Caco-2 (cell line): ENCODE measurements around the gene EPHB3. TPM values are rescaled to one million over a fixed set of nuclear protein-coding genes. Genes with fewer than 3 reads are reported as not detected.

ENCODE experiments used
- BruUV-seq: library from RNA; stranded (reverse); fragments of 400-500 nt; replicated peaks from 2 replicates; lab custom pipeline; 2021; lab: Mats Ljungman, UMichigan
- CTCF ChIA-PET: fragments of 300-600 bp; sonication (Branson Sonifier 250); formaldehyde crosslinking; loops from one replicate; lab custom pipeline; 2022; ENCODE audit warnings: antibody characterized with exemption; lab: Charles Lee
- POLR2A ChIA-PET: fragments of 300-600 bp; sonication (Branson Sonifier 250); formaldehyde crosslinking; loops from one replicate; lab custom pipeline; 2022; ENCODE audit warnings: antibody characterized with exemption; lab: Charles Lee
- DNase-seq, 2 experiments: peaks; one replicate each; pipeline versions ENCODE4 v3.0.0 to v3.0.0-alpha.2; 2020 to 2022
- H3K27me3 ChIP-seq: replicated peaks from 2 replicates; pipeline ENCODE4 v1.6.0; 2011; ENCODE audit warnings: low read length; ENCODE audit not compliant: control insufficient read depth, insufficient read depth
- H3K36me3 ChIP-seq: 2 replicates; pipeline ENCODE4 v1.5.1; 2011; ENCODE audit warnings: low read length; ENCODE audit not compliant: control insufficient read depth, insufficient read depth
- H3K4me1 ChIP-seq: fragments of 250-450 bp; sonication (Bioruptor Pico); 2 replicates; pipeline ENCODE4 v1.5.1; 2020; ENCODE audit warnings: mild to moderate bottlenecking
- H3K4me3 ChIP-seq: 2 replicates; pipeline ENCODE4 v1.5.1; 2011; ENCODE audit warnings: low read depth, mild to moderate bottlenecking, control low read depth, low read length
- H3K9me3 ChIP-seq: fragments of 250-450 bp; sonication (Bioruptor Pico); 2 replicates; pipeline ENCODE4 v1.5.1; 2020; ENCODE audit warnings: mild to moderate bottlenecking, moderate library complexity
- H3K27ac Mint-ChIP-seq: one replicate; pipeline ENCODE4 v1.8.0; 2022; ENCODE audit warnings: mixed read lengths; ENCODE audit not compliant: unreplicated experiment
- H3K27me3 Mint-ChIP-seq: one replicate; pipeline ENCODE4 v1.8.0; 2022; ENCODE audit warnings: mixed read lengths; ENCODE audit not compliant: insufficient read depth, unreplicated experiment
- H3K36me3 Mint-ChIP-seq: one replicate; pipeline ENCODE4 v1.8.0; 2022; ENCODE audit warnings: mild to moderate bottlenecking, mixed read lengths; ENCODE audit not compliant: insufficient read depth, unreplicated experiment
- H3K4me1 Mint-ChIP-seq: one replicate; pipeline ENCODE4 v1.8.0; 2022; ENCODE audit warnings: low read depth, mixed read lengths; ENCODE audit not compliant: unreplicated experiment
- H3K4me3 Mint-ChIP-seq: one replicate; pipeline ENCODE4 v1.8.0; 2022; ENCODE audit warnings: mild to moderate bottlenecking, moderate library complexity, mixed read lengths; ENCODE audit not compliant: unreplicated experiment
- H3K9me3 Mint-ChIP-seq: one replicate; pipeline ENCODE4 v1.8.0; 2022; ENCODE audit warnings: mixed read lengths; ENCODE audit not compliant: unreplicated experiment
- intact Hi-C: fragments of 100-400 bp; cut with micrococcal nuclease; formaldehyde crosslinking; loops from one replicate; pipeline ENCODE4 v1.10.0; 2022; ENCODE audit not compliant: unreplicated experiment
- total RNA-seq: library from RNA; stranded (reverse); gene quantifications from 2 replicates; pipeline ENCODE4 v1.2.3, GENCODE V29; 2022
- TF ChIP-seq, protein P1 (sequence below), 2 experiments: fragments of 200-600 bp in 1 of 2; IDR thresholded peaks; 1 replicate in 1 of 2; 2 replicates in 1 of 2; pipeline versions ENCODE4 v1.5.1 to v1.8.0; 2011 to 2022; ENCODE audit warnings: antibody characterized with exemption in 1 of 2, control low read depth in 1 of 2, inconsistent platforms in 1 of 2, low read depth in 1 of 2, low read length in 1 of 2, mild to moderate bottlenecking in 1 of 2, moderate library complexity in 1 of 2; ENCODE audit not compliant: insufficient read depth in 1 of 2, severe bottlenecking in 1 of 2, unreplicated experiment in 1 of 2

EPHB3 gene
- total RNA-seq, 1 experiment from 2014 or later: 5.6 TPM

DNA sequence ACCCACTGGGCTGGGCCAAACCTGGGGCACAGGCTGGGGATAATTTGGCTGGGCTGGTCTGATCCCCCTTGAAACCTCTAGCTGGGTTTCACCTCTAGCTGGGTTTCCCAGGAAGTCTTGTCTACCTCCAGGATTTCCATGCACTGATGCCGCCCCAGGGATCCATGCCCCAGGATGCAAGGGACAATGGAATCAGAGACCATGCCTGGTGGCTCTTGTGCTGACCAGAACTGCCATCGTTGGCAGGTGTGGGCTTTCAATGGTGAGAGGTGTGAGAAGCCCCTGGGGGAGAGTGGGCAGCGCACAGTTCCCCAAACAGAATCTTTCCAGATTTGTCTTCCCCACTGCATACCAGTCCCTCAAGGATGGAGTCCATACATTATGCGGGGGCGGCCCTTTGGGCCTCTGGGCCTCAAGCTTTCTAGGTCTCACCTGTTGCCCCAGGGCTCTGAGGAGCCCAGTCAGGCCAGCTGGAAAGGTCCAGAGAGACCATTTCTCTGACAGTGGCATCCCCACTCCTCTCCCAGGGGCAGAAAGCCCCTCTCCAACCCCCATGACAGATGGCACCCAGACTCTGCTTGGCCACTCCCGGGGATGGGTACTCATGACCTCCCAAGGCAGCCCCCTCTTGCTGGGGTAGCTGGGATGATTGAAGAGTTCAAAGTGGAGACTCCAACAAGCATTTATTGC is 35.4 kb downstream of the EPHB3 start:
- Histone ChIP-seq H3K36me3 (no peaks in the 10 kb centered on the region), H3K9me3 (no peaks in the 10 kb centered on the region), H3K4me3 (no peak overlapping the region), H3K4me1 (no peaks in the 10 kb centered on the region), H3K27me3 (no peaks in the 10 kb centered on the region)
- Mint-ChIP-seq H3K4me1 (no peaks in the 10 kb centered on the region), H3K27me3 (no peaks in the 10 kb centered on the region), H3K4me3 (no peak overlapping the region), H3K27ac (no peak overlapping the region), H3K9me3 (no peaks in the 10 kb centered on the region), H3K36me3 (peaks cover 5% of the 10 kb centered on the region)
- TF ChIP-seq, protein P1, sequence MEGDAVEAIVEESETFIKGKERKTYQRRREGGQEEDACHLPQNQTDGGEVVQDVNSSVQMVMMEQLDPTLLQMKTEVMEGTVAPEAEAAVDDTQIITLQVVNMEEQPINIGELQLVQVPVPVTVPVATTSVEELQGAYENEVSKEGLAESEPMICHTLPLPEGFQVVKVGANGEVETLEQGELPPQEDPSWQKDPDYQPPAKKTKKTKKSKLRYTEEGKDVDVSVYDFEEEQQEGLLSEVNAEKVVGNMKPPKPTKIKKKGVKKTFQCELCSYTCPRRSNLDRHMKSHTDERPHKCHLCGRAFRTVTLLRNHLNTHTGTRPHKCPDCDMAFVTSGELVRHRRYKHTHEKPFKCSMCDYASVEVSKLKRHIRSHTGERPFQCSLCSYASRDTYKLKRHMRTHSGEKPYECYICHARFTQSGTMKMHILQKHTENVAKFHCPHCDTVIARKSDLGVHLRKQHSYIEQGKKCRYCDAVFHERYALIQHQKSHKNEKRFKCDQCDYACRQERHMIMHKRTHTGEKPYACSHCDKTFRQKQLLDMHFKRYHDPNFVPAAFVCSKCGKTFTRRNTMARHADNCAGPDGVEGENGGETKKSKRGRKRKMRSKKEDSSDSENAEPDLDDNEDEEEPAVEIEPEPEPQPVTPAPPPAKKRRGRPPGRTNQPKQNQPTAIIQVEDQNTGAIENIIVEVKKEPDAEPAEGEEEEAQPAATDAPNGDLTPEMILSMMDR (IDR thresholded peaks at IDR 0.05; ENCODE audit: insufficient read depth in 1 of 2, low read depth in 1 of 2, low read length in 1 of 2, severe bottlenecking in 1 of 2, unreplicated experiment in 1 of 2): no peak
- DNase-seq: no peak
- BruUV-seq: no TSS peak
- POLR2A ChIA-PET: no interaction called here
- intact Hi-C loops: no loop called here
- CTCF ChIA-PET: no interaction called here

DNA sequence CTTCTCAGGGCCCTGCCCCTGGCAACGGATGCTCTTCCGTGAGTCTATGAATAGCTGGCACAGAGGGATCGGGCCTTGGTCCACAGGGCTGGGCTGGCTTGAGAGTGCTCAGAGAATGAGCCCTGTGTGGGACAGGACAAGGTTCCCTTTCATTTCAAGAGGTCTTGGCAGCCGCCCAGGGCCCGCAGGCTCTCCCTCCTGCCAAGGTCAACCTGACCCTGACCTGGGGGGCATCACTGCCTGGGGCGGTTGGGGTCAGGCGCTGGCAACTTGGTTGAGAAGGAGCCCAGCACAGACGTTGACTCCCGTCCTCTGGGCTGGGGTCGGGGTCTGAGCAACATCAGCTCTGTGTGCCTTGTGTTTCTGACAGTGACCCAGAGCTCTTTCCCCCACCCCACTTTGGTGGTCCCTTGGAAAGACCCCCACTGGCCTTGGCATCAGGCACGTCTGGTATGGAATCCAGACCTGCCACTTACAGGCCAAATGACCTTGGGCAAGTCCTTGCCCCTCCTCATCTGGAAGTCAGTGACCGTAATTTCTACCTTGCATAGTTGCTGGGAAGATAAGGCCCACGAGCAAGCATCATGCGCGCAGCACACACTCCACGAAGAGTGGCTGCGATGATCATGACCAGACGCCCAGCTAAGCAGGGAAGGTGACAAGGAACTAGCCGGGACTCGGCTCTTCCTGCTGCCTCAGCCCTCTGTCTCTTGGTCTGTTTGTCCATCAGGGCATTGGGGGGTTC is 36.4 kb downstream of the EPHB3 start:
- Mint-ChIP-seq H3K9me3 (no peaks in the 10 kb centered on the region), H3K4me1 (no peaks in the 10 kb centered on the region), H3K27ac (no peak overlapping the region), H3K4me3 (no peak overlapping the region), H3K27me3 (no peaks in the 10 kb centered on the region), H3K36me3 (peaks cover 5% of the 10 kb centered on the region)
- POLR2A ChIA-PET: no interaction called here
- DNase-seq: no peak
- TF ChIP-seq, protein P1 (IDR thresholded peaks at IDR 0.05; ENCODE audit: insufficient read depth in 1 of 2, low read depth in 1 of 2, low read length in 1 of 2, severe bottlenecking in 1 of 2, unreplicated experiment in 1 of 2): no peak
- intact Hi-C loops: no loop called here
- Histone ChIP-seq H3K36me3 (no peaks in the 10 kb centered on the region), H3K9me3 (no peaks in the 10 kb centered on the region), H3K4me1 (no peaks in the 10 kb centered on the region), H3K4me3 (no peak overlapping the region), H3K27me3 (no peaks in the 10 kb centered on the region)
- CTCF ChIA-PET: no interaction called here
- BruUV-seq: no TSS peak

DNA sequence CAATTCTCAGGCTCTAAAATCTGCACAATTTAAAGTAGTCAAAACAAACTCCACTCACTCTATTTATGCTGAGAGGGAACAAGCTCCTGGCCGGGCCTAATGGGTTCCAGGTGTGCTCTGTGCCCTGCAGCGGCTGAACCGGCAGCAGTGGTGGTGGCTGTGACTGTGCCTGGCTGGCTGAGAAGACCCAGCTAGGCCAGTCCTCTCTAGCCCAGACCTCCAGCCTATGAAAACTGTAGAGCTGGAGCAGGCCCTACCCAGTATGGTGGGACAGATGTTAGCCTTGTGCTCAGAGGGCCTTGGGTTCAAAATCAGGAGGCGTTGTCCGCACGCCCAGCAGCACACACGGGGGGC is 37.0 kb downstream of the EPHB3 start:
- Mint-ChIP-seq H3K9me3 (no peaks in the 10 kb centered on the region), H3K27ac (no peak overlapping the region), H3K4me3 (no peak overlapping the region), H3K27me3 (no peaks in the 10 kb centered on the region), H3K4me1 (no peaks in the 10 kb centered on the region), H3K36me3 (peaks cover 5% of the 10 kb centered on the region)
- Histone ChIP-seq H3K4me1 (peaks cover 1% of the 10 kb centered on the region), H3K9me3 (no peaks in the 10 kb centered on the region), H3K27me3 (no peaks in the 10 kb centered on the region), H3K4me3 (no peak overlapping the region), H3K36me3 (no peaks in the 10 kb centered on the region)
- intact Hi-C loops: no loop called here
- no TSS peak for BruUV-seq
- DNase-seq: no peak
- ChIA-PET CTCF (no interaction called here), POLR2A (no interaction called here)
- TF ChIP-seq, protein P1 (IDR thresholded peaks at IDR 0.05; ENCODE audit: insufficient read depth in 1 of 2, low read depth in 1 of 2, low read length in 1 of 2, severe bottlenecking in 1 of 2, unreplicated experiment in 1 of 2): no peak
